Hair follicular keratinocyte (primary cell): ENCODE measurements around the gene SCML2. TPM values are rescaled to one million over a fixed set of nuclear protein-coding genes. Genes with fewer than 3 reads are reported as not detected.

Experiments used
- total RNA-seq: library from RNA; depleted of rRNA; stranded (reverse); fragments of >200 nt; gene quantifications from 2 replicates; pipeline ENCODE4 v1.2.3, GENCODE V29; 2015

SCML2 gene
- 0.49 and 0.62 TPM in 2 replicates for total RNA-seq

GRCh38 chrX:18354369-18355223, at the start of gene SCML2:
Gene SCML2, minus strand, starts transcription at chrX:18354688. Its CDS starts 20,617 bp downstream, at chrX:18334071.

GRCh38 chrX:18220786-18221185, 133.7 kb downstream of the SCML2 start, which contains the start of gene BEND2:
Gene BEND2, minus strand, starts transcription at chrX:18220886. Its CDS starts 136 bp downstream, at chrX:18220750.

Other genes starting within 250 kb of the SCML2 start
- not detected in 2 replicates for gene BEND2, start 133.8 kb downstream of the SCML2 start, total RNA-seq
- 0.84 and 3.4 TPM in 2 replicates for gene CDKL5, start 70.9 kb upstream of the SCML2 start, total RNA-seq